GM10847 (cell line): ENCODE data around the gene PDZRN3.

Source experiments
- POLR2A ChIP-seq: IDR thresholded peaks from 2 replicates; pipeline ENCODE4 v1.6.1; 2011; ENCODE audit not compliant: insufficient read length; ENCODE audit errors: extremely low read depth

Gene PDZRN3

DNA sequence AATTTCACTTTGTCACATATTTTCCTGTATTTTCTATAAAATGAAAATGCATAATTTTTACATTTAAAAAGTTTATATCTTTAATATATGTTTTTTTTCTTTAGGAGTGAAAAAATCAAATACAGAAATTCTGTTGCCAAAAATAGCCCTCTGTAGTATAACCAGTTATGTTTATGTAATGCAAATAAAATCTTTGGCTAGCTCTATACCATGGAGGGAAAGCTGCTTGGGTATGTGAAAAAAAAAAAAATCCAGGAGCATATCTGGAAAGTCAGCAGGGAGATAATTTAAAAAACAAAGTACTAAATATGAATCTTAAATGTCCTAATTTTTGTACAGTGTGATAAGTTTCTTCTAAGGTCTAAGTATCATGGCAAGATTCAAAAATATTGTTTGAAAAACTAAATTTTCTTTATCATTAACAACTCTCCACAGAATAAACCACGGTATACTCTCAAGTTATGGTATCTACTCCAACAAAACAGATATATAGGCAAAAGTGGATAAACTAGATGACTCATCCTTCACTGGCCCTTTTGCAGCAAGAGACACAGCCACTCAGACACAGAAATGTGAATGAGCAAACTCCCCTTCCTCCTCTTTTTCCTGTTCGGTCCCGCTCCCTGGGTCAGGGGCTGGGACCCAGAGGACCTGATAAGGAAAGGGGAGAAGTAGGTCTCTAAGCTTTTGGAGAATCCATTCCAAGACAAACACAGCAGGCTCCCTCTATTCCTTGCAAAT lies 66.6 kb downstream of the PDZRN3 start:
- TF ChIP-seq POLR2A, result no peak

GRCh38 chr3:73556520-73557372 lies 68.0 kb downstream of the PDZRN3 start:
- TF ChIP-seq POLR2A, result no peak

DNA sequence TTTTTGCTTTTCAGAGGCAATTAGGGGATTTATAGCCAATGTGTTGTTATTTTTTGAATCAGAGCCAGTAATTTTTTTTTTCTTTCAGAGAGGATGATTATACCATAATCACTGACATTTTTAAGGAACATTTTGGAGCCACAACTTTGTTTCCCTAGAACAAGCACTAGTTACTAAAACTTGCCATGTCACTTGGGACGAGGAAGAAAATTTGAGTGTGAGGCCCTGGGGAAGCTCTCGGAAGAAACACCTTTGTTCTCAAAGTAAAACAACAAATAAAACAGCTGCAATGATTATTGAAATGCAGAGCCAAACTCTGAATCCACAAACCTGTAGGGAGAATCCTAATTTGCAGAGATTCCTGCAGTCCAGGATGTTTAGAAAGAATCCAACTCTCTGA lies 69.7 kb downstream of the PDZRN3 start:
- no peak for TF ChIP-seq POLR2A

DNA sequence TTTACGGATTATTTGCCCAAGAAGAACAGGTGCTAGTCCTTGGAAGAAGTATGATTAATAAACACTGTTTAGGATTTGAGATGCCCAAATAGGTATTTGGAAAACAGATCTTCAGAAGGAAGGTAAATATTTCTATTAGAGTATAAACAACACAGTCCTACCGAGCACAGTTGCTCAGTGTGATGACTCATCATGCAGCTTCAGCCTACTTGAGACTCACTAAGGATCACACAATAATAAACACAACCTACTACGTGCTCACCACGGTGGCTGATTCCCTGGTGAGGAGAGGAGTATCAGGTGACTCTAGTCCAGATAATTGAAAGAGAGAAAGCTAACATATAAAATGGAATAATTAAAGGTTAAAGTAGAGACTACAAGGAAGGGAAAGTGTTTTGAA lies 72.0 kb downstream of the PDZRN3 start:
- no peak for TF ChIP-seq POLR2A

- no peak for TF ChIP-seq POLR2A
Measured at GRCh38 chr3:73550032-73550431, 74.7 kb downstream of the PDZRN3 start.

DNA sequence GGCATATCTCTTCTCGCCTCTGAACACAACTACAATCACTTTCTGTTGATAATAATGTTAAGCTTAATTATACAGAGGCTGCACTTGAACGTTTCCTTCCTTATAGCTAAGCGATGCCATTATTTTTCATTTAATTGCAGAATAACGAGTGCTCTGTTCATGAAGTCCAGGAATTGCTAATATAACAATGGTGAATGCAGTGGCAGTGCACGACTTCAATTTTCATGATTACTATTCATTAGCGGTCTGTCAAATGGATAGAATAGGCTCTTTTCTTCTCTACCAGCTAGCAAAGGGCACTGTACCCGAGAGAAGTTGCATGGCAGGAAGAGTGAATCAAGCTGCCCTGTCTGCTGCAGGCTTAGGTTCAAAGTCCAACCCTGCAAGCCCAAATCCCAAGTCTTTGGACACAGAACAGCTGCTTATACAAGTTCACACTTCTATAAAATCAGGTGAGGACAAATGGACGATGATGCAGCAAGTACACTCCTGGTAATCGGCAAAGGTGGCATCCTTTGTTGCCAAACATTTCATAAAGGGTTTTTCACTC lies 75.6 kb downstream of the PDZRN3 start:
- TF ChIP-seq POLR2A, result no peak

DNA sequence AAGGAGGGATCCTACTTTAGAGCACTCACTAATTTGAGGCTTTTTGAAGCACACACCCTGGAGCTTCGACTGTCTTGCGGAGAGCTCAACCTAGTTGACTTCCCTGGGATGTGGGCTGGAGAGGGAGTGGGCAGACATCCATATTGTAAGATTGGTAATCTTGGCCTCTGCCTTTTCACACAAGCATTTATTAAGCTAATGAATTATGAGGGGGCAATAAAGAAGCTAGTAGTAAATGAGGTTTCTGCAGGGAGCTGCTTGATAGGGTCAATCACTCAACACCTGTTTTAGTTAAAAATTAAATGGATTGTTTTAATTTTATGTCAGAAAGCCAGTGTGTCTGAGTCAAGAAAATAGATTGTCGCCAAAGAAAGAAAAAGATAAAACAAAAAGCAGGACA lies 76.3 kb downstream of the PDZRN3 start:
- no peak for TF ChIP-seq POLR2A

- no peak for TF ChIP-seq POLR2A
Measured at GRCh38 chr3:73547427-73548248, 77.1 kb downstream of the PDZRN3 start.

- TF ChIP-seq POLR2A, result no peak
Measured at GRCh38 chr3:73546961-73547360, 77.8 kb downstream of the PDZRN3 start.

DNA sequence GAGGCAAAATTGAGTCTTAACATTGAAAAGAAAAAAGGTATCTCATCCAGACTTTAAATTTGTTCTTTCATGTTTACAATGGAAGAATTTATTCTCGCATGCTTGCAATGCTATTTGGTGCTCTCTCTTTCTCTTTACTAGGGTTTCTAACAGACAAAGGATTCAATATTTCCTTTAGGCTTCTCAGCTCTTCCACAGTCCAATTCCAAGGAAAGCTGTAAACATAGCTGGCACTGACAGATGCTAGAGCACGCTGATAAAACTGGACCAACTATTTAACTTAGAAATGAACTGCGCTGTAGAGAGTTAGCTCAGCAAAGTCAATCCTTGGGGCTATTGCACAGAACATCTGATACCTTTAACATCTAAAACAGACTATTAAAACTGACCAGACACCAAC lies 81.3 kb downstream of the PDZRN3 start:
- TF ChIP-seq POLR2A, result no peak

DNA sequence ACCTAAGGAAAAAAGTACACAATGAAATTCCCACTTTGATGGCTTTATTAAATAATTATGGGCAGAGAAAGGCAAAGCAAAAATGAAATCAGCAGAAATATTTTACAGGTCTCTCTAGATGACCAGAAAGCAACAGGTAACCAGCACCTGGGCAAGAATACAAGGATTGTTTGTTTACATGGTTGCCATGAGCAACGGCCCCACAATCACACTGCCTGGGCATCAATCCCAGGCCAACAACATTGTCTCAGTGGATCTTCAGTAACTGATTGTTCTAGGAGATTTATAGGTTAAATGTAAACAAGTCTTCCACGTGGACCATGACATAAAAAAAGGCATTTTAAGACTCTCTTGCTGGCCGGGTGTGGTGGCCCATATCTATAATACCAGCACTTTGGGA lies 82.6 kb downstream of the PDZRN3 start:
- no peak for TF ChIP-seq POLR2A

DNA sequence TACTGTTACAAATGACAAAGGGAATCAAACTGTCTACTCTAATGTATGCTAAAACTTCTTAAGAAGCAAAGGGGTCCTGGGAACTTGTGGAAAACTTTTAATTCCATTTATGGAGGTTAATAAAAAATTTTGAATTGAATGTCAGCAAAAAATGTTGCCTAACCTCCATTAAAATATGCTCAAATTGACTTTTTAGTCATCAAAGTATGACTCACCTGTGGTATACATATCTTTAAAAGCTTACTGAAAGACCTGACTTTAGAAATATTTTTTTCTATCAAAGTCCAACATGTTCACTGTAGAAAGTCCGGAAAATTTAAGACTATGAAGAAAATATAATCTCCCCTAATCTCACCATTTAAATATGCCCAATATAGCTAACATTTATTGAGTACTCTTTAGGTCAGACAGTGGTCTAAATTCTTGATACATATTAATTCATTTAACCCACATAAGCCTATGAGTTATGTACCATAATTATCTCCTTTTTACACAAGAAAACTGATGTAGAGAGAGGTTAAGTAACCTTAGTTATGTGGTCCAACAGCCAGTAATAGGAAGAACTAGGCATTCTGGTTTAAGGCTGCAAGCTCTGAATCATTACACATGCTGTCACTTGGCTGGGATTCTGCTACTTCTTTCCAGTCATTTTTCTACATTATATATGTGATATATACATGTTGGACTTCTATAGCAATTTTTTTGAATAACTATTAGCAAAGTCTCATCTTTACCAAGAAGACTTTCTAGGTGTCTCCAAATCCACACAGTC lies 83.6 kb downstream of the PDZRN3 start:
- TF ChIP-seq POLR2A, result no peak

GRCh38 chr3:73538486-73538885 lies 86.3 kb downstream of the PDZRN3 start:
- TF ChIP-seq POLR2A, result no peak

GRCh38 chr3:73536952-73537351 lies 87.8 kb downstream of the PDZRN3 start:
- TF ChIP-seq POLR2A, result no peak
